WERI-Rb-1 (cell line): ENCODE results near the gene TAF1D.

Source experiments
- DNase-seq: peaks from one replicate; pipeline ENCODE4 v3.0.0-alpha.2; 2020
- H3K27ac ChIP-seq: fragments of 250-450 bp; sonication (Bioruptor Pico); 2 replicates; pipeline ENCODE4 v1.5.1; 2020; ENCODE audit warnings: mild to moderate bottlenecking, moderate library complexity
- H3K27me3 ChIP-seq: fragments of 250-450 bp; sonication (Bioruptor Pico); 2 replicates; pipeline ENCODE4 v1.5.1; 2021; ENCODE audit warnings: mild to moderate bottlenecking, low read depth, moderate library complexity; ENCODE audit not compliant: insufficient read depth, severe bottlenecking
- H3K36me3 ChIP-seq: fragments of 250-450 bp; sonication (Bioruptor Pico); 2 replicates; pipeline ENCODE4 v1.5.1; 2020; ENCODE audit warnings: mild to moderate bottlenecking, moderate library complexity
- H3K4me3 ChIP-seq: 2 replicates; pipeline ENCODE4 v1.5.1; 2011; ENCODE audit warnings: low read depth, mild to moderate bottlenecking, control low read depth, low read length
- H3K9me3 ChIP-seq: fragments of 250-450 bp; sonication (Bioruptor Pico); 2 replicates; pipeline ENCODE4 v1.5.1; 2021; ENCODE audit warnings: mild to moderate bottlenecking, moderate library complexity; ENCODE audit not compliant: severe bottlenecking
- CTCF ChIP-seq: IDR thresholded peaks from 2 replicates; pipeline ENCODE4 v1.5.1; 2011; ENCODE audit warnings: low read depth, mild to moderate bottlenecking, control low read depth, inconsistent platforms, low read length

Gene TAF1D

DNA sequence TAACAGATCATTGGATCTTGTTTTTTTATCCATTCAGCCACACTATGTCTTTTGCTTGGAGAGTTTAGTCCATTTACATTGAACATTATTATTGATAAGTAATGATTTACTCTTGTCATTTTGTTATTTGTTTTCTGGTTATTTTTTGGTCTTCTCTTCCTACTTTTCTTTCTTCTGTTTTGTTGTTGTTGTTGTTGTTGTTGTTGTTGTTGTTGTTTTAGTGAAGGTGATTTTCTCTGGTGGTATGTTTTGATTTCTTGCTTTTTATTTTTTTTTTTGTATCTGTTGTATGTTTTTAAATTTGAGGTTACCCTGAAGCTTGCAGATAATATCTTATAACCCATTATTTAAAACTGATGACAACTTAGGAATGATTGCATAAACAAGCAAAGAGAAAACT, 28.6 kb downstream of the TAF1D start:
- H3K9me3 ChIP-seq: peaks cover 5% of the 10 kb centered on the region
- peaks cover 94% of the 10 kb centered on the region for H3K36me3 ChIP-seq
- DNase-seq: no peak
- no peak for TF ChIP-seq CTCF
- H3K4me3 ChIP-seq: no peak overlapping the region
- H3K27ac ChIP-seq: no peak overlapping the region
- no peaks in the 10 kb centered on the region for H3K27me3 ChIP-seq

DNA sequence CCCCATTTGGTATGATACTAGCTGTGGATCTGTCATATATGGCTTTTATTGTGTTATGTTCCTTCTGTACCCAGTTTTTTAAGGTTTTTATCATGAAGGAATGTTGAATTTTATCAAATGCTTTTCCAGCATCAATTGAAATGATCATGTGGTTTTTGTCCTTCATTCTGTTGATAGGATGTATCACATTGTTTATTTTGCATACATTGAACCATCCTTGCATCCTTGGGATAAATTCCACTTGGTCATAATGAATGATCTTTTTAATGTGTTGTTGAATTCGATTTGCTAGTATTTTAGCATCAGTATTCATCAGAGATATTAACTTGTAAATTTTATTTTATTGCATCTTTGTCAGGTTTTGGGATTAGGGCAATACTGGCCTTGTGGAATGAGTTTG, 31.1 kb downstream of the TAF1D start:
- H3K36me3 ChIP-seq: peaks cover 92% of the 10 kb centered on the region
- no peak for DNase-seq
- H3K27ac ChIP-seq: no peak overlapping the region
- no peak overlapping the region for H3K4me3 ChIP-seq
- H3K27me3 ChIP-seq: no peaks in the 10 kb centered on the region
- TF ChIP-seq CTCF: no peak
- peaks cover 5% of the 10 kb centered on the region for H3K9me3 ChIP-seq

GRCh38 chr11:93704237-93704636, 37.1 kb downstream of the TAF1D start:
- Histone ChIP-seq H3K27ac (no peak overlapping the region), H3K27me3 (no peaks in the 10 kb centered on the region), H3K4me3 (no peak overlapping the region), H3K36me3 (peaks cover 81% of the 10 kb centered on the region), H3K9me3 (no peaks in the 10 kb centered on the region)
- DNase-seq: no peak
- no peak for TF ChIP-seq CTCF

- Histone ChIP-seq H3K27me3 (no peaks in the 10 kb centered on the region), H3K36me3 (peaks cover 81% of the 10 kb centered on the region), H3K9me3 (no peaks in the 10 kb centered on the region), H3K27ac (no peak overlapping the region), H3K4me3 (no peak overlapping the region)
- TF ChIP-seq CTCF: no peak
- DNase-seq: no peak
These were observed 40.5 kb downstream of the TAF1D start for GRCh38 chr11:93700830-93701229.

GRCh38 chr11:93697611-93698010, 43.7 kb downstream of the TAF1D start:
- Histone ChIP-seq H3K36me3 (peaks cover 89% of the 10 kb centered on the region), H3K9me3 (no peaks in the 10 kb centered on the region), H3K4me3 (no peak overlapping the region), H3K27me3 (no peaks in the 10 kb centered on the region), H3K27ac (no peak overlapping the region)
- no peak for DNase-seq
- no peak for TF ChIP-seq CTCF

GRCh38 chr11:93694557-93694956, 46.7 kb downstream of the TAF1D start:
- Histone ChIP-seq H3K9me3 (no peaks in the 10 kb centered on the region), H3K4me3 (no peak overlapping the region), H3K36me3 (peaks cover 84% of the 10 kb centered on the region), H3K27ac (no peak overlapping the region), H3K27me3 (no peaks in the 10 kb centered on the region)
- no peak for DNase-seq
- no peak for TF ChIP-seq CTCF
